Glomerular visceral epithelial cell (primary cell): Measurements from ENCODE around the gene COL4A2.

ENCODE experiments used
- DNase-seq: peaks from one replicate; pipeline ENCODE4 v3.0.0-alpha.2; 2016; ENCODE audit errors: extremely low spot score

The COL4A2 gene

GRCh38 chr13:110354715-110355473 lies 47.8 kb downstream of the COL4A2 start:
- DNase-seq: no peak

GRCh38 chr13:110356362-110356761 lies 49.3 kb downstream of the COL4A2 start:
- DNase-seq: peak; percentile 49

- no peak for DNase-seq
These were observed 51.3 kb downstream of the COL4A2 start for GRCh38 chr13:110358381-110358780.

- DNase-seq: no peak
These were observed 52.8 kb downstream of the COL4A2 start for GRCh38 chr13:110359840-110360301.

DNA sequence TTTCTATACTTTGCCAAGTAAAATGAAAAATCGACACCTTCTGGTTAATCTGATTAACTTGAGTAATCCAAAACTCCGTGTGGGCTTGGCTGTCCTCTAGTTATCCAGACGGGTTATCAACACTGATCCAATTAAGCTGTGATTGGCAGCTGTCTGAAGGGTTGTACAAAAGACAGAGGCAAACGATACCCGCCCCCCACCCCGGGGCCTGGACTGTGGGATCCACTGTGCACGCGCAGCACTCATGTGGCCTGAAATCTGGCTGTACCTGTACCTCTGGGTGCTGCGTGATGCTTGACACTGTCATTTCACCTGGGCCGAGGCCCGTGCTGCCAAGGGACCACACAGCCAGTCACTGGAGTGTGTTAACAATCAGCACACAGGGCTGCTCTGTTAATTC lies 53.5 kb downstream of the COL4A2 start:
- DNase-seq: no peak

DNA sequence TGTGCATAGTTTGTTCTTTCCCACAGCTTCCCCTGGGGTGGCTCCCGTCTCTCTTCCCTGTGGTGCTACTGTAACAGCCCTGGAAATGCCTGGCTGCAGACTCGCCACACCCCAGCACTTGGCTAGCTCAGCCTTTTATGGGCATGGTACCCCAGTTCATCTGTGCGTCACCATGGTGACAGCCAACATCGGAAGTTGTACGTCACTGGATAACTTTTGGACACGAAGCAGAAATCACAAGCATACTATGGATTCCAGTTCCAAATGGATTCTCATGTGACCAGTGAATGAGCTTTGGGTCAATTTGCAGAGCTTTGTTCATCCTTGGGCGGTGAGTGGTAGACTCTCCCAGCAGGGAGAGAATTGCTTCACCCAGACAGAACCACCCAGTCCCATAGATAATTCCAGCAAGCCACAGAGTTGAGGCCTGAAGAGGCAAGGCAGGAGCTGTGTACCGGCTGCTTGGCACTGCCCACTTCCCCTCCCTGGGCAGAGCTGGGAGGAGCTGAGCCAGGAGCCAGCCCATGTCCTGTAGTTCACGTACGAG lies 54.4 kb downstream of the COL4A2 start:
- no peak for DNase-seq

DNA sequence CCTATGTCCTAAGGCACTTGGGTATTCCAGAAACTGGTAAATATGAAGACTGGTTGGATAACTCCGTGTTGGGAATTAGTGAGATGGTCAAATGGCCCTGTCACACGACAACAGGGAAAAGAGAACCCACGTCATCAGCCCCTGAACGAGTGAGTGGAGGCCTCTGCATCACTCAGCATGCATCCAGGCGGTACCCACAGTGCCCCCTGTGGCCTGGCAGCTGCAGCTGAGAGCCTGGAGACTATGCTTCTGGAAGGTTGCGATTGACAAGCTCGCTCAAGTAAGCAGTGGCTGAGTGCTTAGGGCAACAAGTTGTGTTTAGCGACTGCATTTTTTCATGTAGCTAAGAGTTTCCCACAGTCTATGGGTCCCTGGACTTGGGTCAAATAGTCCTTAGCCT lies 55.9 kb downstream of the COL4A2 start:
- no peak for DNase-seq

- DNase-seq: no peak
These were observed 57.0 kb downstream of the COL4A2 start for GRCh38 chr13:110364081-110364480.

GRCh38 chr13:110365876-110366275 lies 58.8 kb downstream of the COL4A2 start:
- DNase-seq: no peak

DNA sequence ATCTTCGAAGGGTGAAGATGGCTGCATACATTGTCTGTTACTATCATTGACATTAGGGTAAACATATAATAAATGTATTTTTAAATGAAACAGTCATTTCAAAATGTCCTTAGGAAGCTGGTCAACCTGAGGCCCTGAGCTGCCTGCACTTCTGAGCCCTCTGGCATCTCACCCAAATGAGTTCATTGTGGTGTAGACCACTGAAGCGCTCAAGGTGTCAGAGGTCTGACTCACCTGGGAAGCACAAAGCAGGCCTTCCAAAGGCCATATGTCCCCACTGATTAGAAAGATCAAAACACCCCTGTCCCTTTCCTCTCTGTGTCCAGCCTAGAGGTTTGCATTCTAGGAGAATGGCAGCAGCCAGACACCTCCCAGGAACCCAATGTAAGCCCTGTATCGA lies 59.6 kb downstream of the COL4A2 start:
- peak; percentile 52 for DNase-seq

GRCh38 chr13:110367620-110368019 lies 60.5 kb downstream of the COL4A2 start:
- no peak for DNase-seq

DNA sequence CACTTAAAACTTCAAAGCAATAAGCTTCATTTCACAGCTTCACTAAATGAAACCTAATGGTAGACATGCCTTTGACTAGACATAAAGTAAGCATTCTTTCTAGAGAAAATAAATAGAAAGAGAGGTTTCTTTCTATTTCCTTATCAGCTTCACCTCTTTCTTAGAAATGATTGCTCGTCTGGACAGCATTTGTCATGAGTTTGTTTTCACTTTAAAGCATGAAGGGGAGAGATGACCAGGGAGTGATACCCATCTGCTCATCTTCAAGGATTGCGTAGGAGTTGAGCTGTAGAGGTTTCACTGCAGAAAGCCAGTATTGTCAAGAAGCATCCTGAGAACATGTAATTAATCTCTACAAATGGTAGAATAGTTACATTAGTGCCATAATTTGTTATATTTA lies 61.3 kb downstream of the COL4A2 start:
- no peak for DNase-seq

- DNase-seq: no peak
These were observed 62.3 kb downstream of the COL4A2 start for GRCh38 chr13:110369400-110369799.

DNA sequence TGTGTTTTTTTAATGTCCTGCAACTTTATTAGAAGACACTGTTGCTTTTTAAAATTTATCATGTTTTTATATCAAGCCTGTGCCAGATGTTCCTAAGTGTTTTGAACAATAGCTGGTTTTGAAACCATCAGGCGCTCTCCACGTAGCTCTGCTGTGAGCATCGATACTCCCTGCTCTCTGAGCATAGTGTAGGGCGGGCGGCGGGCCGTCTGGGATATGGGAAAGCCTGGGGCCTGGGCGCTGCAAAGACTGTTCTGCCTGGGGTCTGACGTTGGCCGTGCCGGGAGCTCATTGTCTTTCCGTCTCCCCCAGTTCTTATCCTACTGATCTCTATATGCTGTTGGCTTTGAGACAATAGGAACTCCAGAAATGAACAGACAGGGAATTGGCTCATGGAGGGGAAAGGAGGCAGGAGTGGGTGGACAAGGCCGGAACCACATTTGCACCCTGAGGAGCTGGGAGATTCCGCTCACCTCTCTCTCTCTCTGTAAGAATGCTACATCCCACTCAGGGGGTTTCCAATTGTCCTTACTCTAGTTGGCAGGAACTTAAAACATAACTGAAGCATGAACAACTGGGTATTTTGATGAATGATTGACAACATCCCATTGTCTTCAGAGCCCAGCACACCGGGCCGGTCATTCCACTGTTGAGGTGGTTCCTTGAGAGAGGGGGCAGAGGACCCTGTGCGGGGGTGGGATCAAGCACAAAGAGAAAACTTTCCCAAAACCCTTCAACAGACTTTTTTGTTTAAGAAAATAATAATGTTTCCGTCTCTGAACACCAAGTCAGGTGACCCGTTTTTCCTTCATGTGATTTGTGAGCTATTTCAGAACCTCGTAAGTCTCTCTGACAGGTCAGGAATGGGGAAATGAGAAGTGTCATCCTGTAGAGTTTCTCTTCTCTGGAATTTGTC lies 64.7 kb downstream of the COL4A2 start:
- DNase-seq: peak; percentile 92

DNA sequence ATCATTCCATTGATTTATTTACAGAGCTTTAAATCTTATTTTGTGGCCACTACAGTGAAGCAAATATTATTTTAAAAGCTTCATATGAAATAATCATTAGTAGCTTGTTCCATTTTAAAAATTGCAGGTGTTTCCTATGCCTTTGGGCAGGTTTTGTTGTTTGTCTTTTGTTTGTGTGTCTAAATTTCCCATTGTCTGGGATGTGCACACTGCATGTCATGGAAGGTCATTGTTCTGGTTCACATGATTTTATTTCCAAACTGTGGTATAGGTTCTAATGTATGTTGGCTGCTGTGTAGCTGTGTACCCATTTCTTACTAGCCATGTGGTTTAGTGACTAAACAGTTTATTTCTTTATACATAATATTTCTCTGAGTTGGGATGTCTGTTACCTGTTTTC lies 65.6 kb downstream of the COL4A2 start:
- no peak for DNase-seq

DNA sequence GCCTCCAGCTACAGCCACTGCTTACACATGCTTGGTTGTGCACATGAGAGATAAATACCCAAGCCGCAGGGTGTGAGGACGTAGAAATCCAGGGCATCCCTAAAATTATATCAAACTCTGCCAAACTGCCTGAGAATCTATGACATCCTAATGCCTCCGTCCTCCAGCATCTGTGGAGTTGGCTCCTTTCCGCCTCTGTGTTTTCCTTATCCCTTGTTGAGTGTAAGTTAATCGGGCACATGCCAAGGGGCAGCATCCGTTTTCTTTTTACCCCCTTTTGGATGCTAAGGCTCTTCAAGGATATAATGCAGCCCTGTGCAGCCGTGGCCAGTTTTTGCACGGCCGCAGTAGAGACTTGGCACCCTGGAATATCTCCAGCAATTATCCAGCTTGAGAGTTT lies 66.5 kb downstream of the COL4A2 start:
- no peak for DNase-seq

DNA sequence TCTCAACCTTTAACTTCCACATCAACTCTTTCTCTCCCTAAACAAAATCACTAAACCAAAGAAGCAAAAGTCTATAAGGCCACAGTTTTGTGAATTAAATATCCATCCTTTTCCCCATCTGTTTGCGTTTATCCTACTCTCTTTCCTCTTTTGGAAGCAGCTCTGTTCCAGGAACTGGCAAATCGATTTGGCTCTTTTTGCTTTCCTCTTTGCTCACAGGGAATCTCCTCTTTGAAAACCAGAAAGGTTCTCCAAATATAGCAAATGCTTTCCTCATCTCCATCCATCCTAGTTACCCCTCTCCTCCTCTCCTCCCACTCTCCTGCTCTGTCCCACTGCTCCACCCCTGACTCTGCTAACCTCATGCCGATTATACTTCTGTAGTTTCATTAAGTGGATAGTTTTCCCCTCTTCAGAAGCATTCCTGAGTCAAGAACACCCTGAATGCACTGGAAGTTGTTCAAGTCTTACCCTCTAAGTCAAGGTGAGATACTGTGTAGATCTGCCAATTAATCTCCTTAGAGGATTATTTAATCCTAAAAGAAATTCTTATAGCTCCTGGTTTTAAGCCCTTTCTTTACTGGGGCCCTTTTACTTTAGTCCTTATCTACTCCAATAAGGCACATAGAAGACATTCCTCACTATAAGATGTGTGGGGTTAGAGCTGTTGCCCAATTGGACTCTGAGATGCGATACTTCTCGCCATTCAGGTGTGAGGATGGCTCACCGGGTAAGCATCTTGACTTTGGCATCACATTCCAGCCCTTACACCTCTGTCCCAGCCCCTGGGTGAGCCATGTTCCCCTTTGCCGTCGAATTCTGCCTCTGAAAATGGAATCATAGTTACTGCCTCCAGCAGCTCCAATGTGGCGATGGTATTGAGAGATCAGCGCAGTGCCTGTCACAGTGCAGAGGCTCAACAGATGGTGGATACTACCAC lies 67.6 kb downstream of the COL4A2 start:
- DNase-seq: no peak

GRCh38 chr13:110376120-110376519 lies 69.0 kb downstream of the COL4A2 start:
- no peak for DNase-seq

DNA sequence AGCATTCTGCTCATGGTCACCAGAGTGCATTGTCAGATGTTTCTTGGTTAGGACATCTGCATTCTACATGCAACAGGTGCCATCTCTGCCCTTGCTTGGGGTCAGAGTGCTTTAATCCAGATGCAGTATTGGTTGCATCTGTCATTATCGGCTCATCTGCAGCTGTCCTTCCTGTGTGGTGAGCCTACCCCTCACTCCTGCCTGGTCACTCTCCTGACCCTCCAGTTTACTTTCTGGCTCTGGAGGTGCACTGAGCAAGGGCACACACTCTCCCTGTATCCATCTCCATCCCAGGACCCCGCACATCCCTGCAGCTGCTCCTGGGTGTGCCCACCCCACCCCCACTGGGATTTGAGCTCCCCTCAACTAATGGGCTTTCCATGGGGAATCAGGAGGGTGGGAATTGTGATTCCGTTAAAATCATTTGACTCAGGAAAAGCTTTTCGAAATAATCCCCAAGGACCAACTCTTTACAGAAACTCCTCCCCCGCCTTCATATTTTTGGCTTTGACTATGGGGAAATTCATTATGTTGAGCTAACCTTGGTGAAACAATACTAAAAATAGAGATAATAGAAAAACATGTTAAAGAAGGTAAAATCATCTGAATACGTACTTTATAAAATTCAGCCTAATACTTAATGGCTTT lies 70.2 kb downstream of the COL4A2 start:
- DNase-seq: no peak

- DNase-seq: no peak
These were observed 70.7 kb downstream of the COL4A2 start for GRCh38 chr13:110377826-110378201.

GRCh38 chr13:110379358-110379757 lies 72.3 kb downstream of the COL4A2 start:
- DNase-seq: no peak
